ENCODE data around the gene TSHZ1. TPM values are rescaled to one million over a fixed set of nuclear protein-coding genes. Genes with fewer than 3 reads are reported as not detected.

Gene TSHZ1
- total and polyA plus RNA-seq, 12 donors = 6.8 to 25.0 (median 16.0) TPM

DNA sequence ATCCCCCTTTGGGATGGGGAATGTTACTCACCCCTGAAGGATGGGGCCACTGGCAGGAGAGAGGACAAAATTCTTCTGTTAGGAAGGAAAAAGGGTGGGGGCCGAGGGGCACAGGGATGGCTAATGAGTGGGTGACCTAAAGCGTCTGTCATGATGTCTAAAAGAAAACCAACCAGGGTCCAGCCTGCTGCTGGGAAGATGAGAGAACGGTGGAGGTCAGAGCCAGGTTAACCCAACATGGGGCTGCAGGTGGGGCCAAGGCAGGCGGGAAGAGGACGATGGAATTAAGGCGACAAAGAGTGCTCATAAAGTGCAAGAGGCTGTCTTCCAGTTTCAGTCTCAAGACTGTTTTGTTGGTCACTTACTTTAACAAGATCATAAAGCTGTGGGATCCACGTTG lies 126.8 kb downstream of the TSHZ1 start:
- intact Hi-C loops (cut with DNase I) = no loop called here
- Histone ChIP-seq H3K4me1 (replicated peaks in 1 of 2) (no peaks in the 10 kb centered on the region), H3K36me3 (replicated peaks in 1 of 2) (no peaks in the 10 kb centered on the region), H3K27ac (no peak overlapping the region), H3K9me3 (replicated peaks in 1 of 3) (no peaks in the 10 kb centered on the region), H3K4me3 (no peak overlapping the region), H3K27me3 (no peaks in the 10 kb centered on the region)
- 83 to 87% (median 84%) methylated on average over 7 of the region's 7 CpGs for WGBS, 4 donors
- DNase-seq = no peak
- no peak for TF ChIP-seq POLR2A (IDR thresholded peaks at IDR 0.05)
- TF ChIP-seq CTCF (IDR thresholded peaks at IDR 0.05) = no peak

DNA sequence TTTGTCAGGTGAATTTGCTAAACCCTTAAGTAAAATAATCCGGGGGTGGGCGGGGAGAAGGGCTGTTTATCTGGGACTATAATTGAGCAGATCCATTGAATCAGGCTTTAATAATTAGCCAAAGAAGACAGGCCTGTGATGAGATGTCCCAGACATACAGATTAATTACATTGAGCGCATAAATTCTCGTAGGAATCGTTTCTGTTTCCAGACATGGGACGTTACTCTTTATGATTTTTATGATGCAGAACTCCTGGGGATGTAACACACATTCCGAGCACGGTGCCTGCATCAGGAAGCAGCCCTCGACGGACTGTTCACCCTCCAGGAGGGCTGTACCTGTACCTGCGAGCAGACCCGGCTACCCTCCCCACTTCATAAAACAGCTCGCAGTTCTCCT lies 128.0 kb downstream of the TSHZ1 start:
- intact Hi-C loops (cut with DNase I) = no loop called here
- no peaks in the 10 kb centered on the region for H3K4me1 ChIP-seq (replicated peaks in 1 of 2)
- H3K4me3 ChIP-seq = no peak overlapping the region
- no peak for DNase-seq
- TF ChIP-seq CTCF (IDR thresholded peaks at IDR 0.05) = no peak
- TF ChIP-seq POLR2A (IDR thresholded peaks at IDR 0.05) = no peak
- no peaks in the 10 kb centered on the region for H3K36me3 ChIP-seq (replicated peaks in 1 of 2)
- H3K27ac ChIP-seq = no peak overlapping the region
- H3K9me3 ChIP-seq (replicated peaks in 1 of 3) = no peaks in the 10 kb centered on the region
- no peaks in the 10 kb centered on the region for H3K27me3 ChIP-seq
- 78 to 86% (median 80%) methylated on average over 13 of the region's 13 CpGs for WGBS, 4 donors

Other genes with a start within 250 kb of the TSHZ1 start
- gene PTGR3, start 1.7 kb upstream of the TSHZ1 start, total RNA-seq = 10 to 100 TPM in 8 of 9 donors, 1 to 10 TPM in 1; 8.8 to 40.2 (median 23.2) TPM
- gene PTGR3, start 1.7 kb upstream of the TSHZ1 start, polyA plus RNA-seq = 10 to 100 TPM in 1 of 3 donors, 1 to 10 TPM in 2; 9.6 to 16.3 (median 9.9) TPM
- gene SMIM21, start 216.9 kb downstream of the TSHZ1 start, total RNA-seq = not detected
- gene SMIM21, start 216.9 kb downstream of the TSHZ1 start, polyA plus RNA-seq = not detected